Islet of Langerhans (tissue), 1 donor: ENCODE measurements around the gene ITLN2.
"Not testable (repeated sequence)": the region's sequence is repeated elsewhere in the genome, so short reads cannot be mapped to it uniquely, and the experiment has no call there.

Source experiments
- FAIRE-seq: peaks from one replicate; lab custom pipeline; 2011; peaks lifted over from hg19 to GRCh38; lab: Jason Lieb, UNC

The ITLN2 gene

GRCh38 chr1:160904783-160905616, 49.6 kb downstream of the ITLN2 start:
- FAIRE-seq = no peak

GRCh38 chr1:160902251-160902650, 52.4 kb downstream of the ITLN2 start:
- FAIRE-seq = not testable (repeated sequence)

GRCh38 chr1:160901768-160902167, 52.8 kb downstream of the ITLN2 start:
- no peak for FAIRE-seq

- not testable (repeated sequence) for FAIRE-seq
Observed at GRCh38 chr1:160900683-160901082, 53.9 kb downstream of the ITLN2 start.
